IPS-18a (cell line): ENCODE data around the gene EBPL.
"Not testable (repeated sequence)": the region's sequence is repeated elsewhere in the genome, so short reads cannot be mapped to it uniquely, and the experiment has no call there.

Source experiments
- H3K27ac ChIP-seq: one replicate; pipeline ENCODE4 v1.5.1; 2013; ENCODE audit warnings: low read length
- H3K27me3 ChIP-seq: one replicate; pipeline ENCODE4 v1.6.1; 2013; ENCODE audit warnings: mild to moderate bottlenecking, low read length; ENCODE audit not compliant: control insufficient read depth, insufficient read depth
- H3K36me3 ChIP-seq: one replicate; pipeline ENCODE4 v1.6.1; 2013; ENCODE audit warnings: low read depth, low read length; ENCODE audit not compliant: control insufficient read depth
- H3K4me1 ChIP-seq: one replicate; pipeline ENCODE4 v1.6.1; 2013; ENCODE audit warnings: low read depth, low read length; ENCODE audit not compliant: control insufficient read depth
- H3K4me3 ChIP-seq: one replicate; pipeline ENCODE4 v1.5.1; 2013; ENCODE audit warnings: low read length
- H3K9ac ChIP-seq: one replicate; pipeline ENCODE4 v1.6.1; 2013; ENCODE audit warnings: mild to moderate bottlenecking, low read length, moderate library complexity
- H3K9me3 ChIP-seq: one replicate; pipeline ENCODE4 v1.6.1; 2013; ENCODE audit warnings: low read depth, low read length; ENCODE audit not compliant: control insufficient read depth

EBPL gene

DNA sequence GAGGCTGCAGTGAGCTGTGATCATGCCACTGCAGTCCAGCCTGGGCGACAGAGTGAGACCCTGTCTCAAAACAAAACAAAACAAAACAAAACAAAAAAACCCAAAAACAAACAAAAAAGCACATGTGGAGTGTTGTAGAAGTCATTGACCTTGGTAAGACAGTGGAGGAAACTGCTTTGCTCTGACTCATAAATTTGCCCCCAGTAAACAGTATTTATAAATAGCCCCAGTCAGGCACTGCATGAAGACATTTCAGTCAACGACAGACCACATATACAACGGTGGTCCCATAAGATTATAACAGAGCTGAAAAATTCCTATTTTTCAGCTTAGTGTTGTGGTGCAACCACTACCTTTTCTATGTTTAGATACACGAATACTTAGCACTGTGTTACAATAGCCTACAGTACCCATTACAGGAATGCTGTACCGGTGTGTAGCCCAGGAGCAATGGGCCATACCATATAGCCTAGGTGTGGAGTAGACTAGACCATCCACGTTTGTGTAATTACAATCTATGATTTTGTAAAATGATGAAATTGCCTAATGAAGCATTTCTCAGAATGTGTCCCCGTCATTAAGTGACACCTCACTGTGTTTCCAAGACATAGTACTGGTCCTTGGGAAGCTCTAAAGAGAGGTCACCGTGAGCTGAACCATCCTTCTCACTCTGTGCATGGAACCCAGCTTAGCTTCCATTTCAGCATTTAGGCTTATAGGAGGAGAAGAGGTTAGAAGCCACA, 61.9 kb downstream of the EBPL start:
- Histone ChIP-seq H3K9me3 (no peaks in the 10 kb centered on the region), H3K27ac (no peak overlapping the region), H3K27me3 (no peaks in the 10 kb centered on the region), H3K9ac (no peak overlapping the region), H3K4me3 (no peak overlapping the region), H3K4me1 (no peaks in the 10 kb centered on the region), H3K36me3 (no peaks in the 10 kb centered on the region)

GRCh38 chr13:49627831-49628652, 63.2 kb downstream of the EBPL start, which contains the start of gene ARL11:
Gene ARL11, plus strand, starts transcription at chr13:49628507. Its CDS starts 1,941 bp downstream, at chr13:49630448.
- Histone ChIP-seq H3K27ac (no peak within 1 kb of the TSS), H3K27me3 (no peaks in the 10 kb centered on the region), H3K36me3 (no peaks in the 10 kb centered on the region), H3K9me3 (no peaks in the 10 kb centered on the region), H3K4me1 (no peaks in the 10 kb centered on the region), H3K9ac (no peak within 1 kb of the TSS), H3K4me3 (peak within 1 kb of the TSS; percentile 43)

- Histone ChIP-seq H3K9me3 (no peaks in the 10 kb centered on the region), H3K9ac (no peak overlapping the region), H3K36me3 (no peaks in the 10 kb centered on the region), H3K4me3 (no peak overlapping the region), H3K4me1 (no peaks in the 10 kb centered on the region), H3K27ac (no peak overlapping the region), H3K27me3 (no peaks in the 10 kb centered on the region)
Measured at GRCh38 chr13:49625392-49626079, 65.8 kb downstream of the EBPL start.

GRCh38 chr13:49624229-49624628, 67.1 kb downstream of the EBPL start:
- H3K9me3 ChIP-seq = no peaks in the 10 kb centered on the region
- H3K36me3 ChIP-seq = no peaks in the 10 kb centered on the region
- H3K9ac ChIP-seq = no peak overlapping the region
- no peaks in the 10 kb centered on the region for H3K27me3 ChIP-seq
- no peak overlapping the region for H3K27ac ChIP-seq
- no peaks in the 10 kb centered on the region for H3K4me1 ChIP-seq
- H3K4me3 ChIP-seq = no peak overlapping the region

- no peaks in the 10 kb centered on the region for H3K4me1 ChIP-seq
- no peak overlapping the region for H3K4me3 ChIP-seq
- no peak overlapping the region for H3K9ac ChIP-seq
- H3K36me3 ChIP-seq = no peaks in the 10 kb centered on the region
- H3K27me3 ChIP-seq = no peaks in the 10 kb centered on the region
- H3K9me3 ChIP-seq = no peaks in the 10 kb centered on the region
- no peak overlapping the region for H3K27ac ChIP-seq
Measured at GRCh38 chr13:49622174-49622946, 68.9 kb downstream of the EBPL start.

GRCh38 chr13:49620170-49620621, 71.1 kb downstream of the EBPL start:
- H3K36me3 ChIP-seq = no peaks in the 10 kb centered on the region
- H3K9ac ChIP-seq = no peak overlapping the region
- no peaks in the 10 kb centered on the region for H3K4me1 ChIP-seq
- H3K27ac ChIP-seq = no peak overlapping the region
- no peak overlapping the region for H3K4me3 ChIP-seq
- H3K9me3 ChIP-seq = no peaks in the 10 kb centered on the region
- no peaks in the 10 kb centered on the region for H3K27me3 ChIP-seq

GRCh38 chr13:49616676-49617065, 74.6 kb downstream of the EBPL start:
- no peaks in the 10 kb centered on the region for H3K9me3 ChIP-seq
- H3K27ac ChIP-seq = no peak overlapping the region
- no peaks in the 10 kb centered on the region for H3K4me1 ChIP-seq
- H3K27me3 ChIP-seq = no peaks in the 10 kb centered on the region
- no peak overlapping the region for H3K4me3 ChIP-seq
- no peaks in the 10 kb centered on the region for H3K36me3 ChIP-seq
- no peak overlapping the region for H3K9ac ChIP-seq

DNA sequence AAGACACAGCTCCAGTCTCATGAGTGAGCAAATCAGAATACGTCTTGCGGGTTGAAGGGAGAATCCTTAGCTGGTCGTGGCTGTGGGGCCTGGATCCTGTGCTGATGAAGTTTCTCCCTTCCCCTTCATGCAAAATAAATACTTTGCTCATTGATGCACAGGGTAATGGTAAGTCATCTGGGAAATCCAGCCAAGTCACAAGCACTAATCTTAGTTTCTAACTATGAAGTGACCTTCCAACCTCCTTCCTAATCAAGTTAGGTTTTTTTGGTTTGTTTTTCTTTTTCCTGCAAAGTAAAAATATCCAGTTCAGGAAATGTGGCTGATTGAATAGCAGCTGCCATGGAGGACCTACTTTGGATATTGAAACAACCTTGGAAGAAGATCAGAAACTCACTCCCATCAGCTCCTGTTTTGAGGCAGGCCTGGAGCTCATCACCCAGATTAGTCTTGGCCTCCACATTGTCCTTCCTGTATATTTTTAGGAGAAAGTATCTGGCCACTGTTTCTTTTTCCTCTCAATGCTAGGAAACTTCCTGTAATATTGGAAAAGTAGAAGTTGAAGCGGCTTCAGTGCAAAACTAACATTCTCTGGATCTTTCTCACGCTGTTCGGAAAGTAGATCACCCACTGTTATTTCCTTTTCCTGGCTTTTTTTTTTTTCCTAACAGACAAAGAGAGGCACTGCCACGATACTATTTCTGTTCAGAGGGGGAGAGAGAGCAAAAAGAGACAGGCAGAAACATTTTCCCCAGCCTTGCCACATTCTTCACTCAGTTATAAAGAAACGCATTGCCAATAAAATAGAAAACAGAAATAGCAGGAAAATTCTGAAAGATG, 75.2 kb downstream of the EBPL start:
- no peak overlapping the region for H3K9ac ChIP-seq
- no peak overlapping the region for H3K4me3 ChIP-seq
- H3K36me3 ChIP-seq = no peaks in the 10 kb centered on the region
- no peaks in the 10 kb centered on the region for H3K4me1 ChIP-seq
- H3K27ac ChIP-seq = no peak overlapping the region
- no peaks in the 10 kb centered on the region for H3K27me3 ChIP-seq
- H3K9me3 ChIP-seq = no peaks in the 10 kb centered on the region

- not testable (repeated sequence) for H3K27me3 ChIP-seq, H3K36me3 ChIP-seq, H3K4me3 ChIP-seq, H3K4me1 ChIP-seq, H3K27ac ChIP-seq, H3K9ac ChIP-seq, H3K9me3 ChIP-seq
Measured at GRCh38 chr13:49612042-49612441, 79.2 kb downstream of the EBPL start.
